Lower leg skin (tissue), 4 donors: ENCODE results near the gene KCNT2. TPM values are rescaled to one million over a fixed set of nuclear protein-coding genes. Genes with fewer than 3 reads are reported as not detected.

Source experiments
- DNase-seq, 2 donors: peaks; one replicate each; pipeline ENCODE4 v3.0.0-alpha.2; 2019; ENCODE audit warnings: low spot score in 2 of 2
- H3K4me3 ChIP-seq: fragments of 200-600 bp; sonication (generic); 2 replicates; pipeline ENCODE4 v1.5.1; 2017; ENCODE audit warnings: mild to moderate bottlenecking, low read depth; ENCODE audit not compliant: poor library complexity, severe bottlenecking
- POLR2A ChIP-seq, 2 donors: fragments of 450-650 bp; IDR thresholded peaks; one replicate each; pipeline ENCODE4 v1.6.1; 2016 to 2017; ENCODE audit warnings: antibody characterized with exemption in 2 of 2, mild to moderate bottlenecking in 1 of 2, moderate library complexity in 1 of 2
- WGBS, 2 donors: methylation state at CpG; one replicate each; pipeline ENCODE4 v1.1.5; 2018; 5-methylcytosine and 5-hydroxymethylcytosine counted together
- intact Hi-C: fragments of 100-400 bp; cut with DNase I; formaldehyde crosslinking; loops from one replicate; pipeline ENCODE4 v1.15.0; 2023; ENCODE audit warnings: low total_unique reads
- total RNA-seq, 4 donors: library from RNA; depleted of rRNA; stranded (reverse); fragments of >200 nt; gene quantifications; one replicate each; pipeline ENCODE4 v1.1.0, GENCODE V29; 2016
- TF ChIP-seq, protein P1 (sequence below), 3 donors: fragments of 450-650 bp; IDR thresholded peaks; one replicate each; pipeline ENCODE4 v1.5.1; 2016; ENCODE audit warnings: antibody characterized with exemption in 3 of 3, mild to moderate bottlenecking in 3 of 3, moderate library complexity in 2 of 3

Gene KCNT2
- total RNA-seq, 4 donors from 2014 or later, result 0.34 to 0.97 (median 0.79) TPM

GRCh38 chr1:196385109-196385508, 223.1 kb downstream of the KCNT2 start:
- no peak for DNase-seq
- H3K4me3 ChIP-seq, result no peak overlapping the region
- intact Hi-C loops, result no loop called here
- WGBS, 2 donors, result 96% methylated on average over 4 of the region's 4 CpGs
- TF ChIP-seq POLR2A (IDR thresholded peaks at IDR 0.05), result no peak
- TF ChIP-seq, protein P1, sequence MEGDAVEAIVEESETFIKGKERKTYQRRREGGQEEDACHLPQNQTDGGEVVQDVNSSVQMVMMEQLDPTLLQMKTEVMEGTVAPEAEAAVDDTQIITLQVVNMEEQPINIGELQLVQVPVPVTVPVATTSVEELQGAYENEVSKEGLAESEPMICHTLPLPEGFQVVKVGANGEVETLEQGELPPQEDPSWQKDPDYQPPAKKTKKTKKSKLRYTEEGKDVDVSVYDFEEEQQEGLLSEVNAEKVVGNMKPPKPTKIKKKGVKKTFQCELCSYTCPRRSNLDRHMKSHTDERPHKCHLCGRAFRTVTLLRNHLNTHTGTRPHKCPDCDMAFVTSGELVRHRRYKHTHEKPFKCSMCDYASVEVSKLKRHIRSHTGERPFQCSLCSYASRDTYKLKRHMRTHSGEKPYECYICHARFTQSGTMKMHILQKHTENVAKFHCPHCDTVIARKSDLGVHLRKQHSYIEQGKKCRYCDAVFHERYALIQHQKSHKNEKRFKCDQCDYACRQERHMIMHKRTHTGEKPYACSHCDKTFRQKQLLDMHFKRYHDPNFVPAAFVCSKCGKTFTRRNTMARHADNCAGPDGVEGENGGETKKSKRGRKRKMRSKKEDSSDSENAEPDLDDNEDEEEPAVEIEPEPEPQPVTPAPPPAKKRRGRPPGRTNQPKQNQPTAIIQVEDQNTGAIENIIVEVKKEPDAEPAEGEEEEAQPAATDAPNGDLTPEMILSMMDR (IDR thresholded peaks at IDR 0.05), result no peak

DNA sequence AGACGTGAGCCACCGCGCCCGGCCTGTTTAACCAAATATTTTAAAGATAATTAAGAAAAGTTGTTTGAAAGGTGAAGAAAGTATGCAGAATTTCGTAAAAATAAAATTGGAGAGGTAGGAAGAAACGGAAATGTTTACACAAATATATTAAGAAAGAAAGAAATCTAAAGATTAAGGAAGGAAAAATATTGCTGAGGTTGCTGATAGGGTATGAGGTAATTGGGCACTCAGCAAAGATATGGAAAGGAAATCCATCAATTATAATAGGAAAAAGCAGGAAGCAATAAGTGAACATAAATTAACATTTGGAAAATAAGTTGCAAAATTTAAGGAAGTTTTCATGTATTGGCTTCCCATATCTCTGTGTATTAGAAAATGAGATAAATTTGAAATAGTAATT, 225.9 kb downstream of the KCNT2 start:
- 87 to 89% methylated on average over 6 of the region's 6 CpGs for WGBS, 2 donors
- no peak for DNase-seq
- no peak for TF ChIP-seq POLR2A (IDR thresholded peaks at IDR 0.05)
- TF ChIP-seq, protein P1 (IDR thresholded peaks at IDR 0.05), result no peak
- no peak overlapping the region for H3K4me3 ChIP-seq
- intact Hi-C loops, result no loop called here

- TF ChIP-seq, protein P1 (IDR thresholded peaks at IDR 0.05), result no peak
- TF ChIP-seq POLR2A (IDR thresholded peaks at IDR 0.05), result no peak
- H3K4me3 ChIP-seq, result no peak overlapping the region
- 96 to 97% methylated on average over 4 of the region's 4 CpGs for WGBS, 2 donors
- intact Hi-C loops, result no loop called here
- no peak for DNase-seq
Observed at GRCh38 chr1:196381544-196381943, 226.7 kb downstream of the KCNT2 start.

- H3K4me3 ChIP-seq, result no peak overlapping the region
- intact Hi-C loops, result no loop called here
- WGBS, 2 donors, result 4 to 12% methylated on average over 1 of the region's 1 CpG
- TF ChIP-seq, protein P1 (IDR thresholded peaks at IDR 0.05), result no peak
- no peak for TF ChIP-seq POLR2A (IDR thresholded peaks at IDR 0.05)
- DNase-seq, result no peak
Observed at GRCh38 chr1:196380316-196380715, 227.9 kb downstream of the KCNT2 start.

DNA sequence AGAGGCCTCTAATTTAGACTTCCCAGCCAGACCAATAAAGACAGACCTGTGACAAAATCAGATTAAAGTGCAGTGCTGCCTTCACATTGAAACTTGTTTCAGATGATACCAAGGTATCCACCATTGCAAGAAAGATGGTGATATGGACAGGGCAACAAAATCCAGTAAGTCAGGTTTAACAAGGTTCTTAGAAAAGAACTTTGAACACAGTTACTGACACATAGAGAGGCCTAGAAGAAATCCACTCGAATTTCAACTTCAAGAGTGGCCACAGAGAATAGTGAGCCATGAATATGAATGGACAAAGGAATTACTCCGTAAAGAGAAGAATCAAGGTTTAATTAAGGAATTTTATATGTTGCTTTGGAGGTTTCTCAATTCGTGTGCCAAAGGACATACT, 230.4 kb downstream of the KCNT2 start:
- no peak for TF ChIP-seq POLR2A (IDR thresholded peaks at IDR 0.05)
- TF ChIP-seq, protein P1 (IDR thresholded peaks at IDR 0.05), result no peak
- intact Hi-C loops, result no loop called here
- 81 to 88% methylated on average over 3 of the region's 3 CpGs for WGBS, 2 donors
- DNase-seq, result no peak
- H3K4me3 ChIP-seq, result no peak overlapping the region

GRCh38 chr1:196376630-196377328, 231.5 kb downstream of the KCNT2 start:
- TF ChIP-seq, protein P1 (IDR thresholded peaks at IDR 0.05), result no peak
- TF ChIP-seq POLR2A (IDR thresholded peaks at IDR 0.05), result no peak
- WGBS, 2 donors, result 82 to 88% methylated on average over 4 of the region's 4 CpGs
- no peak overlapping the region for H3K4me3 ChIP-seq
- intact Hi-C loops, result no loop called here
- DNase-seq, result no peak
